CD4-positive, CD25-positive, alpha-beta regulatory T cell (primary cell): ENCODE measurements around the gene HSPA1B. TPM values are rescaled to one million over a fixed set of nuclear protein-coding genes. Genes with fewer than 3 reads are reported as not detected.
"Not testable (repeated sequence)": the region's sequence is repeated elsewhere in the genome, so short reads cannot be mapped to it uniquely, and the experiment has no call there.

Experiments used
- ATAC-seq, 2 donors: fragments of 150-1000 bp; cut with Tn5 transposase; one replicate each; pipeline ENCODE4 v1.10.0; 2021; ENCODE audit warnings: low read depth in 2 of 2, moderate number of reproducible peaks in 2 of 2, moderate library complexity in 1 of 2
- DNase-seq, 3 donors: peaks; one replicate each; pipeline versions ENCODE4 v3.0.0 to v3.0.0-alpha.2; 2012 to 2022; ENCODE audit warnings: mixed read lengths in 1 of 3
- H3K27ac ChIP-seq: one replicate; pipeline ENCODE4 v1.7.0; 2013; ENCODE audit warnings: mild to moderate bottlenecking, low read length; ENCODE audit not compliant: insufficient read depth, poor library complexity, severe bottlenecking
- H3K27me3 ChIP-seq: one replicate; pipeline ENCODE4 v1.7.0; 2013; ENCODE audit warnings: low read length; ENCODE audit not compliant: control insufficient read depth, insufficient read depth
- H3K36me3 ChIP-seq: one replicate; pipeline ENCODE4 v1.7.0; 2013; ENCODE audit warnings: mild to moderate bottlenecking, low read length, moderate library complexity; ENCODE audit not compliant: control insufficient read depth, insufficient read depth
- H3K4me1 ChIP-seq: 2 replicates; pipeline ENCODE4 v1.7.0; 2013; ENCODE audit warnings: mild to moderate bottlenecking, low read length; ENCODE audit not compliant: insufficient read depth, control insufficient read depth, poor library complexity, severe bottlenecking
- H3K4me3 ChIP-seq: one replicate; pipeline ENCODE4 v1.7.0; 2013; ENCODE audit warnings: low read depth, mild to moderate bottlenecking, low read length, moderate library complexity
- H3K9me3 ChIP-seq, 2 experiments: 1 replicate in 1 of 2; 2 replicates in 1 of 2; pipeline ENCODE4 v1.7.0; 2013; ENCODE audit warnings: low read length in 2 of 2, mild to moderate bottlenecking in 1 of 2, moderate library complexity in 1 of 2; ENCODE audit not compliant: control insufficient read depth in 2 of 2
- H3K27ac Mint-ChIP-seq, 3 donors: one replicate each; pipeline ENCODE4 v1.8.0; 2020 to 2022; ENCODE audit warnings: mild to moderate bottlenecking in 3 of 3, mixed read lengths in 3 of 3, moderate library complexity in 2 of 3
- H3K27me3 Mint-ChIP-seq: one replicate; pipeline ENCODE4 v1.8.0; 2022; ENCODE audit warnings: mild to moderate bottlenecking, mixed read lengths
- H3K36me3 Mint-ChIP-seq: one replicate; pipeline ENCODE4 v1.8.0; 2020; ENCODE audit warnings: mixed read lengths
- H3K4me1 Mint-ChIP-seq, 4 donors: one replicate each; pipeline ENCODE4 v1.8.0; 2020 to 2022; ENCODE audit warnings: mixed read lengths in 4 of 4, mild to moderate bottlenecking in 1 of 4
- H3K4me3 Mint-ChIP-seq, 4 donors: one replicate each; pipeline ENCODE4 v1.8.0; 2020 to 2022; ENCODE audit warnings: mild to moderate bottlenecking in 4 of 4, mixed read lengths in 4 of 4, moderate library complexity in 3 of 4
- H3K9me3 Mint-ChIP-seq, 7 donors: one replicate each; pipeline ENCODE4 v1.8.0; 2020 to 2022; ENCODE audit warnings: mixed read lengths in 7 of 7, mild to moderate bottlenecking in 3 of 7, moderate library complexity in 2 of 7
- polyA plus RNA-seq, 4 donors: library from polyadenylated mRNA; unstranded; fragments of 300-500 nt; fragmentation: Illumina TruSeq; gene quantifications; one replicate each; pipeline ENCODE4 v1.2.3, GENCODE V29; 2021
- total RNA-seq: library from RNA; stranded (reverse); gene quantifications from one replicate; pipeline ENCODE4 v1.2.3, GENCODE V29; 2022

Gene HSPA1B
- total and polyA plus RNA-seq, 5 donors from 2014 or later, result 2.3 to 27.3 (median 3.1) TPM

GRCh38 chr6:31858707-31859106 lies 31.2 kb downstream of the HSPA1B start:
- peaks cover 15% of the 10 kb centered on the region for H3K36me3 Mint-ChIP-seq
- Histone ChIP-seq H3K4me1 (peaks cover 14% of the 10 kb centered on the region), H3K27ac (no peak overlapping the region), H3K27me3 (no peaks in the 10 kb centered on the region), H3K4me3 (no peak overlapping the region), H3K36me3 (peaks cover 12% of the 10 kb centered on the region), H3K9me3 (no peaks in the 10 kb centered on the region)
- ATAC-seq (no peak), DNase-seq (no peak)
- H3K4me1 Mint-ChIP-seq, result peaks cover 4 to 29% (median 14%) of the 10 kb centered on the region in 4 donors
- no peaks in the 10 kb centered on the region for H3K9me3 Mint-ChIP-seq
- H3K27me3 Mint-ChIP-seq, result no peaks in the 10 kb centered on the region
- H3K27ac Mint-ChIP-seq, result no peak overlapping the region
- peak overlapping the region in 1 of 4 donors; percentile 19 for H3K4me3 Mint-ChIP-seq

DNA sequence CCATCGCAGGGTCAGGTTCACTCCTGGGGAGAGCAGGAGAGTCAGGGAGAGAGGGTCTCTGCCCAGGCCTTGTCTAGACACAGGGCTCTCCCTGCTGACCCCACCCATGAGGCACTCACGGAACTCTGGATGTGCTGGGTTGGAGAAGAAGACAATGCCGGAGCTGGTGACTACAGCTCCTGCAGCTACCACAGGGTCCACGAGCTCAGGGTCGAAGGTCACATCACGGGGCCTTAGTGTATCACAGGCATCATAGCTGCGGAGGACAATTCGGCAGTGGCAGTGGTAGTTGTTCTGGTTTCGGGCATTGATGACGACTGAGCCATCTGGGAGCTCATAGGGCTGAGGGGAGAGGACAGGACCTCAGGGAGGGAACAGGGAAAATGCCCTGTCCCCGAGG lies 32.4 kb downstream of the HSPA1B start:
- Mint-ChIP-seq H3K36me3 (peaks cover 15% of the 10 kb centered on the region), H3K4me3 (peak overlapping the region in 2 of 4 donors; percentile 46 to 81)
- DNase-seq, result no peak

GRCh38 chr6:31860349-31860748 lies 32.8 kb downstream of the HSPA1B start:
- H3K9me3 ChIP-seq, result no peaks in the 10 kb centered on the region
- no peak for ATAC-seq
- H3K36me3 ChIP-seq, result peaks cover 12% of the 10 kb centered on the region
- Mint-ChIP-seq H3K27me3 (no peaks in the 10 kb centered on the region), H3K9me3 (peaks cover 0 to 1% (median 0%) of the 10 kb centered on the region in 7 donors), H3K4me3 (peak overlapping the region in 1 of 4 donors; percentile 81), H3K27ac (no peak overlapping the region), H3K36me3 (peaks cover 15% of the 10 kb centered on the region), H3K4me1 (peaks cover 4 to 37% (median 18%) of the 10 kb centered on the region in 4 donors)
- H3K4me1 ChIP-seq, result peaks cover 22% of the 10 kb centered on the region
- H3K27ac ChIP-seq, result no peak overlapping the region
- H3K27me3 ChIP-seq, result no peaks in the 10 kb centered on the region
- no peak for DNase-seq
- H3K4me3 ChIP-seq, result no peak overlapping the region

More for the DNA sequence above, 32.4 kb downstream of the HSPA1B start:
- H3K27me3 Mint-ChIP-seq, result no peaks in the 10 kb centered on the region
- Histone ChIP-seq H3K27ac (no peak overlapping the region), H3K9me3 (no peaks in the 10 kb centered on the region), H3K27me3 (no peaks in the 10 kb centered on the region), H3K4me3 (no peak overlapping the region), H3K4me1 (peaks cover 22% of the 10 kb centered on the region), H3K36me3 (peaks cover 12% of the 10 kb centered on the region)
- H3K9me3 Mint-ChIP-seq, result peaks cover 0 to 1% (median 0%) of the 10 kb centered on the region in 7 donors
- H3K4me1 Mint-ChIP-seq, result peaks cover 4 to 37% (median 18%) of the 10 kb centered on the region in 4 donors
- H3K27ac Mint-ChIP-seq, result no peak overlapping the region
- ATAC-seq, result no peak

- H3K36me3 Mint-ChIP-seq, result peaks cover 15% of the 10 kb centered on the region
- H3K4me1 Mint-ChIP-seq, result peaks cover 4 to 37% (median 18%) of the 10 kb centered on the region in 4 donors
- Histone ChIP-seq H3K9me3 (no peaks in the 10 kb centered on the region), H3K27me3 (no peaks in the 10 kb centered on the region), H3K36me3 (peaks cover 12% of the 10 kb centered on the region), H3K4me1 (peaks cover 22% of the 10 kb centered on the region), H3K27ac (no peak overlapping the region), H3K4me3 (no peak overlapping the region)
- H3K27ac Mint-ChIP-seq, result peak overlapping the region in 1 of 3 donors; percentile 95
- no peak for DNase-seq
- H3K9me3 Mint-ChIP-seq, result peaks cover 0 to 1% (median 0%) of the 10 kb centered on the region in 7 donors
- H3K4me3 Mint-ChIP-seq, result peak overlapping the region in 3 of 4 donors; percentile 2 to 91 (median 90)
- H3K27me3 Mint-ChIP-seq, result no peaks in the 10 kb centered on the region
- no peak for ATAC-seq
Measured at GRCh38 chr6:31861150-31861549, 33.6 kb downstream of the HSPA1B start.

- no peaks in the 10 kb centered on the region for H3K27me3 Mint-ChIP-seq
- peaks cover 14% of the 10 kb centered on the region for H3K36me3 Mint-ChIP-seq
- Histone ChIP-seq H3K4me1 (peaks cover 22% of the 10 kb centered on the region), H3K36me3 (peaks cover 12% of the 10 kb centered on the region), H3K9me3 (no peaks in the 10 kb centered on the region), H3K27me3 (no peaks in the 10 kb centered on the region), H3K4me3 (peak overlapping the region; percentile 79), H3K27ac (peak overlapping the region; percentile 89)
- H3K4me3 Mint-ChIP-seq, result peak overlapping the region; percentile 90 to 96 (median 94)
- no peak for ATAC-seq
- no peak for DNase-seq
- peaks cover 4 to 37% (median 18%) of the 10 kb centered on the region in 4 donors for H3K4me1 Mint-ChIP-seq
- H3K27ac Mint-ChIP-seq, result peak overlapping the region; percentile 85 to 95 (median 91)
- H3K9me3 Mint-ChIP-seq, result peaks cover 0 to 1% (median 0%) of the 10 kb centered on the region in 7 donors
Measured at GRCh38 chr6:31861919-31862343, 34.4 kb downstream of the HSPA1B start.

- Mint-ChIP-seq H3K27ac (peak within 1 kb of the TSS; percentile 91 to 95 (median 93)), H3K27me3 (no peaks in the 10 kb centered on the region), H3K4me3 (peak within 1 kb of the TSS; percentile 90 to 96 (median 94)), H3K4me1 (peaks cover 4 to 37% (median 18%) of the 10 kb centered on the region in 4 donors), H3K36me3 (peaks cover 12% of the 10 kb centered on the region), H3K9me3 (peaks cover 0 to 1% (median 0%) of the 10 kb centered on the region in 7 donors)
- ATAC-seq (peak; percentile 96 to 97), DNase-seq (peak; percentile 99 to 100 (median 100))
- Histone ChIP-seq H3K9me3 (no peaks in the 10 kb centered on the region), H3K27me3 (no peaks in the 10 kb centered on the region), H3K36me3 (peaks cover 12% of the 10 kb centered on the region), H3K27ac (peak within 1 kb of the TSS; percentile 89), H3K4me1 (peaks cover 22% of the 10 kb centered on the region), H3K4me3 (peak within 1 kb of the TSS; percentile 79)
Measured at GRCh38 chr6:31862344-31863235, 35.1 kb downstream of the HSPA1B start, which contains the start of gene NEU1. Gene NEU1 (minus strand): TSS chr6:31862821. CDS start chr6:31862776, 45 bp downstream.

GRCh38 chr6:31864123-31864562 lies 36.6 kb downstream of the HSPA1B start:
- Histone ChIP-seq H3K27ac (peak overlapping the region; percentile 89), H3K4me3 (peak overlapping the region; percentile 72)

More at GRCh38 chr6:31864123-31864562, 36.6 kb downstream of the HSPA1B start:
- Mint-ChIP-seq H3K4me3 (peak overlapping the region; percentile 35 to 96 (median 90)), H3K27ac (peak overlapping the region; percentile 20 to 91 (median 46)), H3K4me1 (peaks cover 4 to 37% (median 18%) of the 10 kb centered on the region in 4 donors), H3K36me3 (peaks cover 11% of the 10 kb centered on the region)
- Histone ChIP-seq H3K36me3 (peaks cover 11% of the 10 kb centered on the region), H3K4me1 (peaks cover 22% of the 10 kb centered on the region)
- not testable (repeated sequence) for DNase-seq, H3K27me3 ChIP-seq, H3K9me3 Mint-ChIP-seq, ATAC-seq, H3K9me3 ChIP-seq, H3K27me3 Mint-ChIP-seq
